Left renal cortex interstitium (tissue), 4 donors: ENCODE data around the gene RUNX1. TPM values are rescaled to one million over a fixed set of nuclear protein-coding genes. Genes with fewer than 3 reads are reported as not detected.

Source experiments
- DNase-seq, 4 donors: peaks; one replicate each; pipeline ENCODE4 v3.0.0-alpha.2; 2013; ENCODE audit warnings: low read depth in 4 of 4, low spot score in 2 of 4, missing footprints in 1 of 4
- polyA plus RNA-seq, 4 donors: library from polyadenylated mRNA; unstranded; fragments of 120-200 nt; gene quantifications; one replicate each; pipeline ENCODE4 v1.2.1, GENCODE V29; 2013; ENCODE audit not compliant: insufficient read length in 4 of 4

Gene RUNX1
- polyA plus RNA-seq, 4 donors, result 1.5 to 3.6 (median 2.7) TPM

DNA sequence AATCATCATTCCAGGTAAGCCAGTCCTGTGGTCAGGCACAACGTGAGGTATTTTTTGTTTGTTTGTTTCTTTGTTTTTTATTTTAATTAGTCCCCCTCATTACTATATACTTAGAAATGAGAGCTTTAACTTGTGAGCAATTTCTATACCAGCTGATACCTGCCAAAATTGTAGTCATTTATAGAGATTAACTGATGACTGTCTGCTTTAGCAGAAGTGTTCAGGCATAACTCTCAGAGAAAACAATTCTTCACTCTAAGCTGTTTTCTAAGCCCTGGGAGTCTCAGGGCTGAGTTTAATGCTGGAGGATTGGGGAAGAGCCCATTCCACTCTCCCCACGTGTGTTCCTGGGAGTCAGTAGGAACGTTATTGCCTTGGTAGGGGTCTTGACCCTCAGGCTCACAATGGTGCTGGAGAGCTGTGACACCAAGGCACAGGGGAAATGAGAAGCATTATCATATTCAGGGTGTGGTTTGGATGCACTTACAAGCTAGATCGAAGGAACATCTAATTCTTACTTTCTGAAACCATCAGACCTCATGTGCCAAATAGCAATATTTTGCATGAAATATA is 212.1 kb downstream of the RUNX1 start:
- DNase-seq, result no peak

DNA sequence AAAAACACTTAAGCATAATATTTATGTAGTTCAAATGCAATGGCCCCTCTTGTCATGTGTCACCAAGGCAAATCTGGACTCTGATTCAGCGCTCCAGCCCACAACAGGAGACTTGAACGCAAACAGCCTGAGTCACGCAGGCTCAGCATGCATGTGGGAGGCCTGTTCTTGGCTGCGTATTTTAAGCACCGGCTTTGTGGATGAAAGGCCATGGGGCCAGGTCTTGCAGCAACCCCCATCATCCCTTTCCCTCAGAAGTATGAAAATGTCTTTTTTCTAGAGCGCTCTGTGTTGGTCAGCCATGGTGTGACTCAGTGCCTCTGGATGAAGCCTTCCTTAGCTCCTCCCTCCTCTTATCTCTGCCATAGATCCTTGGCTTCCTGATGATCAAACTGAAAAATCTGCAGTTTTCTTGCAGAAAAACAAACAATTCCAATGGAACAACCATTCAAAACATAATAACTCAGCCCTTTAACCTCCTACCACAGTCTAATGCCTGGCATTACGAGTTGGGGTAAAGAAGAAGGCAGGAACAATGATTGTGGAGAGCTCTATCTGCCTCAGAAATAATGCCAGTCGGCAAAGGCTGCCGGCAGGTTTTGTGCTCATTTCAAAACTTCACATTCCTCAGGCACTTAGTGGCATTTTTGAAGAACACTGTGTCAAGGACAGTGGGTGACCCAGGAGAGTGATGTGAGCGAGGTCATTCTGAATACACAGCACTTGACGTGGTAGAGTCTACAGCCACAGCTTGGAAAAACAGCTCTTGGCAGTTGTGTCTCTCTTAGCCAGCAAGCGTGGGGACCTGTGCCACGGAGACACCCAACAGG is 212.8 kb downstream of the RUNX1 start:
- DNase-seq, result no peak

DNA sequence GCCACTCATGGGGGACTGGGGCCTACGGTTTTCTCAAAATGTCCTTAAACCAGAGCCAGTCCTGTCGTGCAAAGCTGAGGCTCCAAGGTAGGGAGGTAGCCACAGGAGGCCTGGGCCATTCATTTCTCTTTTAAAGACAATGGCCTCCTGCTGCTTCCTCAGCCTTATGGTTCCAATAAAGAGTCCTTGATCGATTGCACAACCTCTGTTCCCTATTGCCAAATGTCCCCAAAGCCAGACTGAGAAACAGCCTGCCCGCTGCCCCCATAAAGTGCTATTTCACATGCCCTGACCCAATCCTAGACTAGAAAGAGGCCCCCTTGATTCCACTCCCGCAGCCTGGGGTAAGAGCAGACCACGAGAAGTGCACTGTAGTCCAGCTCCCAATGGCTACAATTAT is 213.6 kb downstream of the RUNX1 start:
- no peak for DNase-seq

DNA sequence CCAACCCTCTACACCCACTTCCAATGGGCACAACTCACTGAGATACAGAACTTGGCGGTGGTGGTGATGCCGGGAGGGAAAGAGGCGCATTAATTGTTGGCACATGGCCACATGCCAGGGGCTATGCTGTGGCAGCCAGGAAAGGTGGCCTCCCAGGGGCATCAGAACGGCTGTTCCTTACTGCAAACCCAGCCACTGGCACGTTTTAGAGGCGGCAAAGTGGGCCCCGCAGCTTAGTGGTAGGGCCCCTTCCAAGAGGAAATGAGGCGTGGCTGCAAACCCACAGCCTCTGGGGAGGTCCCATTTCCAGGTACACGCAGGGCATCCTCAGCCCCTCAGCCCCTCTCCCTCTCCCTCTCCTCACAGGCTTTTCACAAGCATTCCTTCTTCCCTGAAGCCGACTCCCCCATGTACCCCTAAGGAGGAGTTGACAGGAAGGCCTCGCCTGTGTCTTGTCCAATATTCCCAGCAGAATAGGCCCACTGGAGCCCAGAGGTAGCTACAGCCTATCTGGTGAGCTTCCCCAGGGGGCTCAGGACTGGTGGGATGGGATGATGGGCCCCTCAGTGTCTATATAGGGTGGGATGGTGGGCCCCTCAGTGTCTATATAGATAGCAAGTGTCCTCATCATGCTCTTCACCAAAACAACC is 214.1 kb downstream of the RUNX1 start:
- DNase-seq, result no peak

DNA sequence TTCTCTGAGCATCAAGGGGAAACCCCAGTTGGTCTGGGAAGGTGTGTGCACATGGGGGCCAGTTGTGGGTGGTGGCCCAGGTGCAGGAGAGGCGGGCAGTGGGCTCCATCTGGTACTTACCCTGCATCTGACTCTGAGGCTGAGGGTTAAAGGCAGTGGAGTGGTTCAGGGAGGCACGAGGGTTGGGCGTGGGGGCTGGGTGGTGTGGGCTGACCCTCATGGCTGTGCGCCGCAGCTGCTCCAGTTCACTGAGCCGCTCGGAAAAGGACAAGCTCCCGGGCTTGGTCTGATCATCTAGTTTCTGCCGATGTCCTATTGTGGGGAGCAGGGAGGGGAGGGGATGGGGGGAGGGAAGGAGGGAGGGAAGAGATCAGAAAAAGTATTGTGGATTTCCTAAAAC is 214.8 kb downstream of the RUNX1 start:
- no peak for DNase-seq

DNA sequence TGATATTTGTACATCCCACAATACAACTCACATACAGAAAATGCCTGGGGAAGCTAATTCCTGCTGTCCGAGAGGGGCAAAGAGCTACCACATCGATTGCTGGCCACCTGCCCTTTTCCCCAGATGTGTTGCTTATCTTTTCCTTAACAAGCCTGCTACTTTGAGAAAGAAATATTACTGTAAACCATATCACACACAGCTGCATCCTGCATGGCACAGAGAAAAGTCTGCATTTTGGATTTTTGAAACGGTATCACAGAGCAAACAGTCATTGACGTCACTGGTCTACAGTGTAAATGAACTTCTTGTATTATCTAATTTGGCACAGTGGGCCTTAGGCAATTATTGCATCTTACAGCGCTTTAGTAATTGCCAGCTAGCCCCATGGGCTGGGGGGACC is 215.6 kb downstream of the RUNX1 start:
- DNase-seq, result no peak

DNA sequence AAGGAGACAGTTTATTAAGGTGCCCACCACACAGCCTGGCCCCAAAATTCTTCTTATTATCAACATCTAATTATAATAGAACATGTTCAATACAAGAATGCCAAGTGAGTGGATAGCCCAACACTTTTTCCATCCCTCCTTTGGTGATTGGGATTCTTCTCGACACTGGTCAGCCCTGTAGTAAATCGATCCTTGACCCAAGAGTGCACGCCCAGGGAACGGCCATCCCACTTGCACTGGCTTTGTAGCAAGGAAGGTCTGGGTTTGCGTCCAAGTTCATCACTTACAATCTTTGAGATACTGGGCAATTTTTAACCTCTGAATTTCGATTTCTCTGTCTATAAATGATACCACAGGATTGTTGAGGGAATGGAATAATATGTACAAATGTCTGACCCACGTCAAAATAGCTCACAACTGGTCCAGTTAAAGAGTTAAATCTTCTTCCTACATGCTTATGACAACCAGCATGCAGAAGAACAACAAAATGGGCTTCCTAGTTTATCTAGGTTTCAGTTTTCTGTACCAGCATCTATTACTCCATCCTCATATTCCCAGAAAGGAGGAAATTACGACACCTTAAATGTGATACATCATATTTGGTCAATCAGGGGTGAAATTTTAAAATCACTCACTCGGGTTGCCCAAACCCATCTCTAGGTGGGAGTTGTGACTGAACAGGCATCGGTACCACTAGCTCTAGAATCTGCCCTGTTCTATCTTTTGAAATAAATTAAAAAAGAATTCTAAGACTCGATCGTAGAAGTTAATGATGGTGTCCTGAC is 218.5 kb downstream of the RUNX1 start:
- DNase-seq, result no peak

DNA sequence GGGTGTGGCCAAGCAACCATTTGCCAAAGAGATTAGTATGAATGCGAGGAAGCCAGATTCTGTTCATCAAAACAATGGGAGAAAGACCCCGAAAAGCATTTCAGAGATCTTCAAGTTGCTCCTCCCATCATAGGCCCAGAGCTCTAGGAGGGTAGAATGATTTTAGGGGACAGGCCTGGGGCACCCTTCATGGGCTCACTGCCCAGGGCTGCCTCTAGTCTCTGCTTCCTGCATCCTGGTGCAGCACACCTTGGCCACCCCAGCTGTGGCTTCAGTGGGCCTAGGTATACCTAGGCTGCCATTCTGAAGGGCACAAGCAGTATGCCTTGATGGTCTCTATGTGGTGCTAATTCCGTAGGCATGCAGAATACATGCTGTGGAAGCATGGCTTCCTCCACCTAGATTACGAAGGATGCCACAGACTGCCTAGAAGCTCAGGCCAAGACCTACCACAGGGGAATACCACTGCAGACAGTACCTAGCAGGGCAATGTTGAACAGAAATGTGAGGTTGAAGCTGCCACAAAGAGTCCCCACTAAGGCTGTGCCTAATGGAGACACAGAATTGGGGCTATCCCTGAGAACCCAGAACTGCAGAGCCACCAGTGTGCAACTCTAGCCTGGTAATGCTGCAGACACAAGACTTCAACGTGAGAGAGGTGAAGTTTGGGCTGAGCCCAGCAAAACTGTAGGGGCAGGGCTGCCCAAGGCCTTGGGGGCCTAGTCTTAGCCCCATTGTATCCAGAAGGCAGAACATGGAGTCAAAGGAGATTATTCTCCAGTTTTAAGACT is 221.5 kb downstream of the RUNX1 start:
- no peak for DNase-seq

DNA sequence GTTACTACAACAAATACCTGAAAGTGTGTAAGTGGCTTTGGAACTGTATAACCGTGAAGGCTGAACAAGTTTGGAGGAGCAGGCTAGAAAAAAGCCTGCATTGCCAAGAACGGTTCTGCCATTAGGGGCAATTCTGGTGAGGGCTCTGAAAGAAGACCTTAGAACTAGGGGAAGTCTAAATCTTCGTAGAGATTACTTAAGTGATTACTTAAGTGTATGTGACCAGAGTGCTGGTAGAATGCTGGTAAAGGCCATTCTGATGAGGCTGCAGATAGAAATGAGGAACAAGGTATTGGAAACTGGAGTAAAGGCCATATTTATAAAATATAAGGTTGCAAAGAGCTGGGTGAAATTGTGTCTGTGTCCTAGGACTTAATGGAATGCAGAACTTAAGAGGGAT is 222.3 kb downstream of the RUNX1 start:
- no peak for DNase-seq

DNA sequence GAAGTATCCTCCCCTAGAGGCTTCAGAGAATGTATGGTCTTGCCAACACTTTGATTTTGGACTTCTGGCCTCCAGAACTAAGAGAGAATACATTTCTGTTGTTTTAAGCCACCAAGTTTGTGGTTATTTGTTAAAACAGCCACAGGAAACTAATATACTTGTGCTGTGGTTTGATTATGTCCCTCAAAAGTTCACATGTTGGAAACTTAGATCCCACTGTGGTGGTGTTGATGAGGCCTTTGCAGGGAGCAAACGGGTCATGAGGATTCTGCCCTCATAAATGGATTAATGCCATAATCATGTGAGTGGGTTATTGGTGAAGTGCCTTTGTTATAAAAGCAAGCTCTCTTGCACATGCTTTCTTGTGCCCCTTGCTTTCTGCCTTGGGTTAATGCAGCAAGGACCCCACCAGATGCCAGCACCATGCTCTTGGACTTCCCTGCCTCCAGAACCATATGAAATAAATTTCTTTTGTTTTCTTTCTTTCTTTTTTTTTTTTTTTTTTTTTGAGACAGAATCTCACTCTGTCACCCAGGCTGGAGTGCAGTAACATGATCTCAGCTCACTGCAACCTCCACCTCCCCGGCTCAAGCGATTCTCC is 223.1 kb downstream of the RUNX1 start:
- DNase-seq, result no peak

DNA sequence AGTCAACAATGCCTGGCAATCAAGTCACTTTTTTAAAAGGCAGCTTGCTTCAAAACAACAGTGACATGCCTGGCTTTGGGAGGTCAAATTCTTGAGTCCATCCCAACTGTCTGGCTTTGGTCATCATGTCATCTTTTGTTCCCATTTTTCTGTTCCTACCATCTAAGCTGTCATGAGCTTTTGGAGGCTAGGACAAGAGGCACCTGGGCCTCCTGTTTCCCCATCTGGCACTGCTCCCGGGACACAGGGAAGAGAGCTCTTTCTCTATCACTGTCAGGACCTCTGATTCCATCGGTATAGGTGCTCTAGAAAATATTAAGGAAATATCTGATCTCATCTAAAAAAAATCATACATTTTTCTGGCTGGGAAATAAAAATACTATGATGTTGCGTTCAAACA is 224.0 kb downstream of the RUNX1 start:
- DNase-seq, result no peak

DNA sequence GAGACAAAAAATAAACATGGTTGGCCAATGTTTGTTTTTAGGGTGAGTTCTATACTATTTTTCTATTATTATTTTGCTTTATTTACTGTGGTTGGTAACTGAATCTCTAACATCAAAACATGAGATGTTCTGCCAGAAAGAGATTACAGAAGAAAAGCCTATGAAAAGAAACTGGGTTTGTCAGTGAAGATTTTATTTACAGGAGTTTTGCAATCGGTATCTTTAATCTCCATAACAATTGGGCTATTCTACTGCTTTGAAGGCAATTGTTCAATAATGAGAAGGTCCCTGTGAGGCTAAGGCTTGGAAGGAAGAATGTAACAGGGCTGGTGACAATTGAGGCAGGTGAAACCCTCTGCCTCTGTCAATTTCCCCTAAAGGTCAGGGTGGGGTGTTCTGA is 224.8 kb downstream of the RUNX1 start:
- DNase-seq, result no peak

DNA sequence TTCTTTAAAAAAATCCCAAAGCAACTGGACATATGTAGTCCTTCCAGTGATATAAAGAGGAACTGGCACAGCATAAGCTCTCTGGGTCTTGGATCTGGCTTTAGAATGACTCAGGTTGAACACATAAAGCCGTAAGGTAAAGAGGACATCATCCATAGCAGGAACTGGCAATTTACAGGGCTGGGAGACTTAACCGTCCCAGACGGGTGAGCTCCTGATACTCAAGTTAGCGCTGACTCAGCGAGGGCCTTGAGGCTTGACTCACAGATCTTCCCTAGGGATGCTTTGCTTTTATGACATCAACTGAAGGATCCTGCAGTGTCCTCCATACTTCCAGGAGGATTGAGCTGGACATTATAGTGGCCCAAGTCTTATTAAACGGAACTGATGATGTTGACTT is 226.2 kb downstream of the RUNX1 start:
- no peak for DNase-seq

DNA sequence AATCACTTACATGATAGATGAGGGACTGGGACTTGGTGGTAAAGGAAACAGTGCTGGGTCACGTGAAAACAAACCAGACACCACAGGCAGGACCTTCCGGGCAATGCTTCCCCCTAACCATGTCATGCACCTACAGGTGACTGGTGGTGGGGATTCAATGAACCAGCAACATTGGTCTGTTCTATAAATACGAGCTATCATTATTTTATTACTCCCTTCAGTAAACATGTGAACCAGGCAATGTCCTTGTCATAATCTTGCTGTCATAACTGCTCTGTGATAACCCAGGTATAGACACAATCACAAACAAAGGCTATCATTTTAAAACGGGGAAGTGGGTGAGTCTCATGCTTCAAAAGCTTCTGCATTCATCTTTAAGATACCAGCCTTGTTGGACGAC is 226.9 kb downstream of the RUNX1 start:
- DNase-seq, result no peak

DNA sequence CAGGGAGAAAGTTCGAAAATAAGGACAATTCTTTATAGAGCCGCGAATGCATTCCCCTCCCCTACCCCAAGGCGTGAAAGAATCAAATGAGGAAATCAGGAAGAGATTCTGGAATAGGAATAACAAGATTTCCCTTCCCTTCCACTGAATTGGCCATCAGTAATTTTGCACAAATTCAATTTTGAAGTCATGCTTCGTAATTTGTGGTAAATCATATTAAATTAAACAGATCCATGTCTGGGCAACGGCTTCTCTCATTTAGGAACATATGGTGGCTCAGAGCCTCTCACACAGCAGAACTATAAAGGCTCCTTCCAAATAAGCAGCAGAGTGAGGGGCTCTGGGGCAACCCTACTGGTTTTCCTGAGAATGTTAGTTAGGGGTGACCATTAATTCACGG is 227.4 kb downstream of the RUNX1 start:
- DNase-seq, result no peak

DNA sequence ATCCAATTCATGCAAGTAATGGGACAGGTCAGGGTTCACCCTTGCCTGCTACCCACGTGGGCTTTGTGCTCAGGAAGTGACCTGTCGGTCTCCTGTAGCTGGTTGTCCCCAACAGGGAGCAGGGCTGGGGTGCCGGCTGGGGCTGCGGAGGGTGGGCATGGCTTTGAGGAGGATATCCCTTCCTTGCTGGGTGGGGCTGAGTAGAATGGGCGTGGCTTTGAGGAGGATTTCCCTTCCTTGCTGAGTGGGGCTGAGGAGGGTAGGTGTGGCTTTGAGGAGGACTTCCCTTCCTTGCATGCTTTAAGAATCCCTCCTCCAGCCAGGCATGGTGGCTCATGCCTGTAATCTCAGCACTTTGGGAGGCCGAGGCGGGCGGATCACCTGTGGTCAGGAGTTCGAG is 229.1 kb downstream of the RUNX1 start:
- DNase-seq, result no peak

DNA sequence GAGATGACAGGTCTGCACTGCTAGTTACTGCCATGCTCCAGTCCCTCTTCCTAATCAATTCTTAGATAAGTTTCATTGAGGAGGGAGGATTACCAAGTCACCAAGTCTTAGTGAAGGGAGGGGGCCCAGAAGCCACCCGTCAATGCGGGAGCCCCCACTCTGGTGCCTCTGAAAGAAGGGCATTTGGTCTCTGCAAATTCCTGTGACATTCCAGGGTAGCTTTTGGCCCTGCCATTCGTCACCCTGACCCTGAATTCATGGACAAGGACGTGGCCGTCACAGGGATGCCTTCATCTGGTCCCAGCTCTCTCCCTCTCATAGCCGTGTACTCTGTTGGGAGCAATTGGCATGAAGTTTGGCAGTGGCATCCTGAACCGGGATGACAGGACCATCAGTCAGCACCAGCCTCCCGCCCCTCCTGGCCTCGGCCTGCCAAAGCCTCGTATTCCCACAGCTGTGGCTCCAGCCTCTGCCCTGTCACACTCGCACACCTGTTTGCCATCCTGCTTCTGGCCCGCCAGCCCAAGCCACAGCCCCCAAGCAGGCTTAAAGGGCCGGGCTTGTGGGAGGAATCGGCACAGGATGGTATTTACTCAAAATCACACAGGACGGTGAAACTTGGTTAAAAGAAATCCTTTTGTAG is 229.6 kb downstream of the RUNX1 start:
- no peak for DNase-seq

DNA sequence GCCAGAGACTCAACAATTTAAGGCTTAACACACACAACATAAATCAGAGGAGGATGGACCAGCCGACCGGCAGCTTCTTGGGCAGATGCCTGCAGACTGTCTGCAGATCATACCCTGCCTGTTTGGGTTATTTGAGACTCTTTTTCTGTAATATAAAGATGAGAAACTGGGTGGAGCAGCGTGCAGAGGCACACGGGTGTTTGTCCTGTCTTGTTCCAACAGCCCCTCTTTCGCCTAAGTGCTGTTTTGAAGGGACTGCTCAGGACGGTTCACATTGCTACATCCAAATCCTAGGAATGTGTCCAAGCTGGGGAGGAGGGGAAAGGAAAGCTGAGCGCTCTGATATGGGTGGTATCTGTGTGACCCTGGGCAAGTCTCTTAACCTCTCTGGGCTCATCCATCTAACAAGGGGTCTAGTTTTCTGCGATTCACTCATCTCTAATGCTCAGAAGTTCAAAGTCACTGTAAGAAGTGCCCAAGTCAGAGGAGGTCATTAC is 230.4 kb downstream of the RUNX1 start:
- DNase-seq, result no peak
